GM10266 (cell line): Measurements from ENCODE around the gene NHLRC2.

Source experiments
- DNase-seq: peaks from one replicate; pipeline ENCODE4 v3.0.0; 2012; ENCODE audit errors: extremely low spot score
- TF ChIP-seq, protein P1 (sequence below): IDR thresholded peaks from 2 replicates; pipeline ENCODE4 v1.5.1; 2012; ENCODE audit warnings: mild to moderate bottlenecking, low read depth; ENCODE audit not compliant: control insufficient read depth, insufficient read depth; ENCODE audit errors: missing control alignments

NHLRC2 gene

GRCh38 chr10:113960617-113961181 is 106.2 kb downstream of the NHLRC2 start:
- TF ChIP-seq, protein P1, sequence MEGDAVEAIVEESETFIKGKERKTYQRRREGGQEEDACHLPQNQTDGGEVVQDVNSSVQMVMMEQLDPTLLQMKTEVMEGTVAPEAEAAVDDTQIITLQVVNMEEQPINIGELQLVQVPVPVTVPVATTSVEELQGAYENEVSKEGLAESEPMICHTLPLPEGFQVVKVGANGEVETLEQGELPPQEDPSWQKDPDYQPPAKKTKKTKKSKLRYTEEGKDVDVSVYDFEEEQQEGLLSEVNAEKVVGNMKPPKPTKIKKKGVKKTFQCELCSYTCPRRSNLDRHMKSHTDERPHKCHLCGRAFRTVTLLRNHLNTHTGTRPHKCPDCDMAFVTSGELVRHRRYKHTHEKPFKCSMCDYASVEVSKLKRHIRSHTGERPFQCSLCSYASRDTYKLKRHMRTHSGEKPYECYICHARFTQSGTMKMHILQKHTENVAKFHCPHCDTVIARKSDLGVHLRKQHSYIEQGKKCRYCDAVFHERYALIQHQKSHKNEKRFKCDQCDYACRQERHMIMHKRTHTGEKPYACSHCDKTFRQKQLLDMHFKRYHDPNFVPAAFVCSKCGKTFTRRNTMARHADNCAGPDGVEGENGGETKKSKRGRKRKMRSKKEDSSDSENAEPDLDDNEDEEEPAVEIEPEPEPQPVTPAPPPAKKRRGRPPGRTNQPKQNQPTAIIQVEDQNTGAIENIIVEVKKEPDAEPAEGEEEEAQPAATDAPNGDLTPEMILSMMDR: no peak
- DNase-seq: peak; percentile 34

DNA sequence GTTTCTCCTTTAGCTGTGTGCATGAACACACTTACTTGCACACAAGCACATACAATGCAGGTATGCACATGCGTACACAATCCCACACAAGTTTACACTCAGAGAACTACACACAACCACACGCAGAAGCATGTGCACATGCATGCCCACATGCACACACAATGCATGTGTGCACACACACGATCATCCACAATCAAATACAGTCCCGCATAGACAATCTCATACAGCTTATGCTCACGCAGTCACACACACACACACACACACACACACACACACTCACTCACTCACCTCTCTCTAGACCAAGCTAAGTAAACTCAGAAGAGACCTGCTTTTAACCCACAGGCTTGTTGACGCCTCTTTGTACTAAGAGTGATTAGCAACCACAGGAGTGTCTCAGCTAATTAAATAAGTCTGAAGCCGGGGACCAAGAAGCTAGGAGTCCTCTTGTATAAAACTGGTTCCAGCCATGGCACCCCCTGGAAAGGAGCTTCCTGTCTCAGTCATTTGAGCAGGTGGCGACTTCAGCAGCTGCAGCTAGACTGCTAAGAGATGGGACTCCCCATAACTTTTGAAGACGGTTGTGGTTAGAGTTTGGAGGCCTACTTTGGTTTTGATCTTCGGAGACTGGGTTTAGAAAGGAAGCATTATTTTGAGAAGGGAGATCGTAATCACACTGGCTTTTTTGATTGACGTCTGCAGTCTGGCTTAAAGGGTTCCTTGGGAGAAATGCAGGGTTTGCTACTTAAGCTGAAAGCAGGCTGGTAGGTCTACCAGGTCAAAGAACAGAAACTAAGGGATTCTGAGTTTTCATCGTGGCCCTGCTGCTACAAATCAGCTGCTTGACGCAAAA is 106.9 kb downstream of the NHLRC2 start:
- DNase-seq: peak; percentile 63

DNA sequence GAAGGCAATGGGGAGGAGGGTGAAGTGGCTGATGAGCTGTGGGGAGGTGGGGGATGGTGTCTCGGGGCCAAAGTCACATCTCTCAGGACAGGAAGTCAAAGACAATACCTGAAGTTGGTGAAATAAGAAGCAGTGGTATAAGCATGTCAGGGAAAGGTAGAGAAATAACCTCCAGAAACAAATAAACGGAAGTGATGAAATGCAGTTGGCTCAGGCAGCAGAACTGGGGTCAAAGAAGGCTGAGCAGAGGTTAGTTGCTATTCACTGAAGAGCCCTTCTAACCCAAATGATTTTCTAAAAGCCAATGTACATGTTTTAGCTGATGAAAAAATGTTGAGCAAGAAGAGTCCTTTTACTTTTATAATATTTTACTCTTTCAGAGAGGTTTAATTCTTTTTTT is 110.6 kb downstream of the NHLRC2 start:
- no peak for DNase-seq
- TF ChIP-seq, protein P1: no peak

More for the DNA sequence above, 106.9 kb downstream of the NHLRC2 start:
- TF ChIP-seq, protein P1: no peak

DNA sequence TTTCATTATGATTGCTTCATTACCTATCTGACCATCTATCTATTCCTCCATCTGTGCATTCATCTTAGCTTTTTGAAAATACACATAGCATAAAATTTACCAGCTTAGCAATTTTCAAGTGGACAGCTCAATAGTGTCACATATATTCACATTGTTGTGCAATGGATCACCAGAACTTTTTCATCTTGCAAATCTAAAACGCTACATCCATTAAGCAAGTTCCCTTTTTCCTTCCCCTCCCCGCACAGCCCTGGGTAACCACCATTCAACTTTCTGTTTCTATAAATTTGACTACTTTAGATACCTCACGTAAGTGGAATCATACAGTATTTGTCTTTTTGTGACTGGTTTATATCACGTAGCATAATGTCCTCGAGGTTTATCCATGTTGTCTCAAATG is 111.2 kb downstream of the NHLRC2 start:
- DNase-seq: no peak
- TF ChIP-seq, protein P1: no peak
